Measurements from ENCODE around the gene MYO7B.
A peak's percentile ranks its signal among the peaks of the same experiment; 100 is the strongest.

MYO7B gene

DNA sequence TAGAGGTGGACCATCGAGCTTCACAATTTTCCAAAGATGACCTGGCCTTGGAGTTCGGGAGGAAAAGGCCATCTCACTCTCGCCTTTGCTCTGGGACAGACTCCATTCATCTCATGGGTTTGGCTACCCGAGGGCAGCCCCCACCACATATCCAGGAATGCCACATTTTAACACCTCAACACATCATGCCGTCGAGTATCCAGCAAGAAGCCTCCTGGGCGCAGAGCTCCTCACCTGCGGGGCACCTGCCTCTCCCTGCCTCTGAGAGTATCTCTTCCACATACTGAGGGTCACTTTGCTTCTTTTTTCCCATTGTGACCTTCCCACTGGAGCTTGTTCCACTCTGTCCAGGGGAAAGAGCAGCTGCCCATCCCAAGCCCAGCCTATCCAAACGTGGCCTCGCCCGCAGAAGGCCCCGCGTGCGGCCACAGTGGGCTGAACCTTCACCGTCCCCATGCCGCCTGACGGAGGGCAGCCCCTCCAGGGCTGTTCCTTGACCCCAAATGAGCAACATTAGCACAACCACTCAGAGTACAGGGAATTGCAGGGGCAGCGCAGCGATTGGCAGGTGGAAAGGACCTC, 145.3 kb downstream of the MYO7B start:
- Histone ChIP-seq H3K27ac (no peak overlapping the region), H3K4me3 (ENCODE audit: low read depth, low read length) (no peak overlapping the region), H3K36me3 (replicated peaks) (no peaks in the 10 kb centered on the region), H3K27me3 (replicated peaks) (no peaks in the 10 kb centered on the region)
- in situ Hi-C loops (cut with HindIII; ENCODE audit: low pct_ligation_motif_present, low sequenced_read_pairs): no loop called here
- TF ChIP-seq, protein P1, sequence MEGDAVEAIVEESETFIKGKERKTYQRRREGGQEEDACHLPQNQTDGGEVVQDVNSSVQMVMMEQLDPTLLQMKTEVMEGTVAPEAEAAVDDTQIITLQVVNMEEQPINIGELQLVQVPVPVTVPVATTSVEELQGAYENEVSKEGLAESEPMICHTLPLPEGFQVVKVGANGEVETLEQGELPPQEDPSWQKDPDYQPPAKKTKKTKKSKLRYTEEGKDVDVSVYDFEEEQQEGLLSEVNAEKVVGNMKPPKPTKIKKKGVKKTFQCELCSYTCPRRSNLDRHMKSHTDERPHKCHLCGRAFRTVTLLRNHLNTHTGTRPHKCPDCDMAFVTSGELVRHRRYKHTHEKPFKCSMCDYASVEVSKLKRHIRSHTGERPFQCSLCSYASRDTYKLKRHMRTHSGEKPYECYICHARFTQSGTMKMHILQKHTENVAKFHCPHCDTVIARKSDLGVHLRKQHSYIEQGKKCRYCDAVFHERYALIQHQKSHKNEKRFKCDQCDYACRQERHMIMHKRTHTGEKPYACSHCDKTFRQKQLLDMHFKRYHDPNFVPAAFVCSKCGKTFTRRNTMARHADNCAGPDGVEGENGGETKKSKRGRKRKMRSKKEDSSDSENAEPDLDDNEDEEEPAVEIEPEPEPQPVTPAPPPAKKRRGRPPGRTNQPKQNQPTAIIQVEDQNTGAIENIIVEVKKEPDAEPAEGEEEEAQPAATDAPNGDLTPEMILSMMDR (IDR thresholded peaks at IDR 0.05; ENCODE audit: low read depth, low read length, missing control alignments): no peak
- no peak for DNase-seq

DNA sequence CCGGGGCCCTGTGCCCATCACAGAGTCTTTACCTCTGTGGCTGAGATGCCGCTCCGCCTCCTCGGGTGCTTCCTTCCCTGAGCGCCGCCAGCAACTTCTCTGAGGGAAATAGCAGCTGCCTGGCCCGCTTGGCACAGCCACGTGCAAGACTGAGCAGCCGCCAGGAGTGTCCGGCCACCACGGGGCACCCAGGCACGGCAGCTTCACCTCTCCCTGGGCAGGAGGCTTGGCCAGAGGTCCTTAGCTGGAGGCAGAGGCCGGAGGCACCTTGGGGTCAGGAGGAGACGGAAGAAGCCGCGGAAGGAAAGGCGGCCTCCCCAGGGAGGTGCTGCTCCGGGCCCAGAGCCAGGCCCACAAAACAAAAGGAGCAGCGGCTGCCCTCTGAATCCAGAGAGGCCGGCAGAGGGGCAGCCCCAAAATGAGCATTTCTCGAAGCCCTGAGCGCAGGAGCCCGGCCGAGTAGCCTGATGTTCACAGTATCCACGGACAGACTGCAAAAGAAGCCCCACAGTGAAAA, 145.9 kb downstream of the MYO7B start:
- no peak for DNase-seq
- Histone ChIP-seq H3K4me3 (ENCODE audit: low read depth, low read length) (peak overlapping the region; percentile 12), H3K27ac (no peak overlapping the region), H3K36me3 (replicated peaks) (no peaks in the 10 kb centered on the region), H3K27me3 (replicated peaks) (no peaks in the 10 kb centered on the region)
- in situ Hi-C loops (cut with HindIII; ENCODE audit: low pct_ligation_motif_present, low sequenced_read_pairs): no loop called here
- TF ChIP-seq, protein P1 (IDR thresholded peaks at IDR 0.05; ENCODE audit: low read depth, low read length, missing control alignments): no peak

DNA sequence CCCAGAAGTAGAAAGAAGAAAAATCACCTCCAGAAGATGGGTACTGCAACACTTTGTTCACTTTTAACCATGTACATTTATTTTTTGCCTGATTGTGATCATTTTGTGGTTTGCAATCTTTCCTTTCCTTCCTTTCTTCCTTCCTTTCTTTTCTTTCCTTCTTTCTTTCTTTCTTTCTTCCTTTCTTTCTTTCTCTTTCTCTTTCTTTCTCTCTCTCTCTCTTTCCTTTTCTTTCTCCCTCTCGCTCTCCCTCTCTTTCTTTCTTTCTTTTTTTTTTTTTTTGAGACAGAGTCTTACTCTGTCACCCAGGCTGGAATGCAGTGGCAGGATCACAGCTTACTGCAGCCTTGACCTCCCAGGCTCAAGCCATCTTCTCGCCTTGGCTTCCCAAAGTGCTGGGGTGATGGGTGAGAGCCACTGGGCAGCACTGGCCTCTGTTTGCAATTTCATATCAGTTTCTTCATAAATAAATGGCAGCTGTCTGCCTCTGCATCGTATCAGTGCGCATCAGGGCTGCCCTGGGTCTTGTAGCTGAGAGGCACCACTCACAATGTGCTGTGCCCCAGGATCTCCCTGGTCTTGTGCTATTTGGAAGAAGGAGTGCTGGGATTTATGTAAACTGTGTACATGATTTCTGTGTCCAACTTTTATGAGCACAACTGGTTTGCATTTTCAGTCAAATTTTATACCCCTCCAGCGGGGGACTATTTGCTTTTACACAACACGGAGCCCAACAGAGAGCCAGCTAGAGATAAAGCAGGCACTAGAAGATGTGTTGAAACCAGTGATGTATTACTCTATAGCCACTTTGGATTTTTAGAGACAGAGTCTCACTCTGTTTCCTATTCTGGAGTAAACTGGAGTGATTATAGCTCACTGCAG, 146.7 kb downstream of the MYO7B start:
- no peak overlapping the region for H3K4me3 ChIP-seq (ENCODE audit: low read depth, low read length)
- in situ Hi-C loops (cut with HindIII; ENCODE audit: low pct_ligation_motif_present, low sequenced_read_pairs): no loop called here
- TF ChIP-seq, protein P1 (IDR thresholded peaks at IDR 0.05; ENCODE audit: low read depth, low read length, missing control alignments): no peak
- H3K27ac ChIP-seq: no peak overlapping the region
- H3K27me3 ChIP-seq (replicated peaks): no peaks in the 10 kb centered on the region
- DNase-seq: no peak
- no peaks in the 10 kb centered on the region for H3K36me3 ChIP-seq (replicated peaks)

DNA sequence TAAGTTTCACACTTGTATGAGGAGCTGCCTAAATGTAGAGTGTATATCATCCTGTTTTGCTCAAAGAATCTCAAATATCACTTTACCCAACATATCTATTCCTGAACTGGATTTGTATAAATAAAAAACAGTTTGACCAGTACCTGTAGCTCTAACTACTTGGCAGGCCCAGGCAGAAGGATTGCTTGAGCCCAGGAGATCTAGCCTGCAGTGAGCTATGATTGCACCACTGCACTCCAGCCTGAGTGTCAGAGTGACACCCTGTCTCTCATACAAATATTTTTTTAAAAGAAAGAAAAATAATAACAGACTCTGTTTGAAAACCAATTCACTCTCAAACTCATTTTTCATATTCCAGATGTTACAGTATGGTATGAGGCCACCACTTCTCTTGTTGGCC, 147.6 kb downstream of the MYO7B start:
- in situ Hi-C loops (cut with HindIII; ENCODE audit: low pct_ligation_motif_present, low sequenced_read_pairs): no loop called here
- H3K36me3 ChIP-seq (replicated peaks): no peaks in the 10 kb centered on the region
- TF ChIP-seq, protein P1 (IDR thresholded peaks at IDR 0.05; ENCODE audit: low read depth, low read length, missing control alignments): no peak
- H3K4me3 ChIP-seq (ENCODE audit: low read depth, low read length): no peak overlapping the region
- no peaks in the 10 kb centered on the region for H3K27me3 ChIP-seq (replicated peaks)
- H3K27ac ChIP-seq: no peak overlapping the region
- no peak for DNase-seq

DNA sequence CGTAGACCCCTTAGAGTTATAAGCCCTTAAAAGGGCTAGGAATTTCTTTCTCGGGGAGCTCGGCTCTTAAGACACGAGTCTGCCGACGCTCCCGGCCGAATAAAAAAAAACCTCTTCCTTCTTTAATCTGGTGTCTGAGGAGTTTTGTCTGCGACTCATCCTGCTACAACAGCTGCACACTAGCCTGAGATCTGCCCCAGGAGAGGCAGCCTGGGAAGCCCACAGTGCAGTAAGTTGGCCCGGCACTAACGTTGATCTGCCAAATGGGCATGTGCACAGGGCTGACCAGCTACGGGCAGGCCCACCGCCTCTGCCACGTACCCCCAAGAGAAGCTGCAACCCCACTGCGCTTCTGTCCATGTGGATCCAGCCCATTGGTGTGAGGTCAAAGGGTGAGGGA, 148.3 kb downstream of the MYO7B start:
- no peak overlapping the region for H3K27ac ChIP-seq
- no peak overlapping the region for H3K4me3 ChIP-seq (ENCODE audit: low read depth, low read length)
- TF ChIP-seq, protein P1 (IDR thresholded peaks at IDR 0.05; ENCODE audit: low read depth, low read length, missing control alignments): no peak
- H3K27me3 ChIP-seq (replicated peaks): no peaks in the 10 kb centered on the region
- H3K36me3 ChIP-seq (replicated peaks): no peaks in the 10 kb centered on the region
- in situ Hi-C loops (cut with HindIII; ENCODE audit: low pct_ligation_motif_present, low sequenced_read_pairs): no loop called here
- DNase-seq: no peak

Measured in brain microvascular endothelial cell (primary cell).